CD4-positive, alpha-beta T cell treated with Interleukin-15 for 1 hour (primary cell): ENCODE results near the gene RAP2C.
"Not testable (repeated sequence)": the region's sequence is repeated elsewhere in the genome, so short reads cannot be mapped to it uniquely, and the experiment has no call there.

Source experiments
- DNase-seq: peaks from one replicate; pipeline ENCODE4 v3.0.0-alpha.2; 2020

The RAP2C gene

DNA sequence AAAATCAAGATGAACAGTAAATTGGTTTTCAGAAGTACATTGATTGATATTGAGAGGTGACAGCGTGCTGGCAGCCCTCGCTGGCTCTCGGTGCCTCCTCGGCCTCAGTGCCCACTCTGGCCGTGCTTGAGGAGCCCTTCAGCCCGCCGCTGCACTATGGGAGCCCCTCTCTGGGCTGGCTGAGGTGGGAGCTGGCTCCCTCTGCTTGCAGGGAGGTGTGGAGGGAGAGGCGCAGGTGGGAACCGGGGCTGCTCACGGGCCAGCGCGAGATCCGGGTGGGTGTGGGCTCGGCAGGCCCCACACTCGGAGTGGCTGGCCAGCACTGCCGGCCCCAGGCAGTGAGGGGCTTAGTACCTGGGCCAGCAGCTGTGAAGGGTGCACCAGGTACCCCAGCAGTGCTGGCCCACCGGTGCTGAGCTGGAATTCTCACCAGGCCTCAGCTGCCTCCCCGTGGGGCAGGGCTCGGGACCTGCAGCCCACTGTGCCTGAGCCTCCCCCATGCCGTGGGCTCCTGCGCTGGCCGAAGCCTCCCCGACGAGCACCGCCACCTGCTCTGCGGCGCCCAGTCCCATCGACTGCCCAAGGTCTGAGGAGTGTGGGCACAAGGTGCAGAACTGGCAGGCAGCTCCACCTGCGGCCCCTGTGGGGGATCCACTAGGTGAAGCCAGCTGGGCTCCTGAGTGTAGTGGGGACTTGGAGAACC is 25.2 kb downstream of the RAP2C start:
- DNase-seq: no peak

DNA sequence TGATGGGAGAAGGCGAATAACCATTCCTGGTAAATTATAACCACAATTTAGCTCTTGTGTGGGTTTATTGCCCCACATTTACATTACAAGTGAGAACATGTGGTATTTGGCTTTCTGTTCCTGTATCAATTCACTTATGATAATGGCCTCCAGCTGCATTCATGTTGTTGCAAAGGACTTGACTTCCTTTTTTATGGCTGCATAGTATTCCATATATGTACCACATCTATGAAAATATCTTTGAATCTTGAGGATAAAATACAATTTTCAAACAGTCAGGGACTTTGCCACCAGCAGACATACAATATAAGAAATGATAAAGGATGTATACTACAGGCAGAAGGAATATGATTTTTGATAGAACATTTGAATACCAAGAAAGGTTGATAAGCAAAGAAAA is 27.3 kb downstream of the RAP2C start:
- DNase-seq: no peak

DNA sequence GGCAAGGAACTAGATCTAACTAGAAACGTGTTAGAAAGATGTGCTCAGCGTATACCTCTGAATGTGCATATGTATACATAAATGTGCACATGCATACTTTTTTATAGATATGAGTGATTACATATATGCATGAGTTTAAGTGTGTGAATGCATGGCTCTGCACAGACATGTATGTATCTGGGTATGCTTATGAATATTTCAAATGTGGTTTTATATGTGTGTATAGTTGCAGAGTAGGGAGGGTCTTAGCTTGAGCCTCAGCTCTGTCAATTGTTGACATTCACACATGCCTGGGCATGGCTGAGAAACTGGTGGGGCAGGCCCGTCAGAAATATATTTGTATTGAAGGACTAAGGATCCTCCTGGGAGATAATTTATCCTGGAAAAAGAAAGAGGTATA is 31.1 kb downstream of the RAP2C start:
- DNase-seq: no peak

DNA sequence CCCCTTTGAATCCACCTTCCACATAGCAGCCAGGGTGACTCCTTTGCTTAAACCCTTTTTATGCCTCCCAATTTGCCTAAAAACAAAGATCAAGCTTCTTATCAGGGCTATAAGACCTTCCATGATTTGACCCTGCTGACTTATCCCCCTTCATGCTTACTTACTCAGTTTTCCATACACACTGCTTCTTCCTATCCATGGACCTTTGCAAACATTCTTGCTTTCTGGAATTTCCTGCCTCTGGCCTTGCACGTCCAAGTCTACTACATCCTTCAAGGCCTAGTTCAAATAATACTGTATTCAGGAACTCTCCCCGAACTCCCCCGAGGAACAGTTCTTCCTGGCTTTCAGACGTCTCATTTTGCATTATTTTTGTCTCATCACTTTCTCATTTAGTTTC is 31.8 kb downstream of the RAP2C start:
- no peak for DNase-seq

DNA sequence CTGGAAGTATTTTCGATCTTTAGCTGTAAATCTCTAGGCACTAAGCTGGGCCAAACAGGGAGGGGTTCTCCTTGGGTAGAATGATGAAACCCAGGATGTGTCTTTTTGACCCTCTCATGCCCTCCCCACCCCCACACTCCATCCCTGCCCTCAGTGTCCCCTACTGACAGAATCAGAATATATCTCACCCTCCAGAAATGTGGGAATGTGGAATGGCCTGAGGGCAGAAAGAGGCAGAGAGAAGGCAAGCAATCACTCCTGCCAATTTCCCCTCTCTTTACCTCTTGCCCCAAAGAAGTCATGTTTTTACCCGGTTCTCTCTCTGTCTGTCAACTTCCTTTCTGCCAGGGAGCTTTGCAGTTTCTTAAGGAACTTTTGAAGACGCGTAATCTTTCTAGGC is 34.4 kb downstream of the RAP2C start:
- DNase-seq: no peak

DNA sequence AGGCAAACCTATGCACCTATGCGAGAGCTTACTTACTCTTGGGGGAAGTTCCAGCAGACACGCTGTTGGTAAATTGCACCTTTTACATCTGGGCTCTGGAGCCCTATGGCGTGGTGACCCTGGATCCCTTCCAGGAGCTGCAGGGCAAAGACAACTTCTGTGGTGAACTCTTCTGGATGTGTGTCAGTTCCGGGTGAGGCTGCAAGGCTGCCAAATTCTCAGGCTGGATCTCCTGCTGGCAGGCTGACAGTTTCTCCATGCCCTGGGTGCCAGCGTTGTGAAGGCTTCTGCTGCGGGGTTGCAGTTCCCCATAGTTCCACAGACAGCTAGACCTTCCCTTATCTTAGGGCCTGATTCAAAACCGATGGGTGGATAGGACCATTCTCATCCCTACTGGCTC is 37.9 kb downstream of the RAP2C start:
- no peak for DNase-seq

DNA sequence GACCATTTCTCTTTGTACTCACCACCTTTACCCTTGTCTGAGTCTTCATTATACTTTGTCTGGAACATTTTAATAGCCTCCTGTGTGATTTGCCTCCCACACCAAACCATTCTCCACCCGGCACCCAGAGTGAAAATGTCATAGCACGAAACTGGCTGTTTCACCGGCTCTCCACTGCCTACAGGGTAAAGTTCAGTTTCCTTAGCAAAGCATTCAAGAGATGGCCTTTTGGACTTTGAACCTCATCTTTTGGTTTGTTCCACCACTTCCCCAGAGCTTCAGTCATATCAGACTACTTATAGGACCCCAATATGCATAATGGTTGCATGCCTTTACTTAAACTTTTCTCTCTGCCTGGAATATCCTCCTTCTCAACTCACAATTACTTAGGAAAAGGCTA is 38.3 kb downstream of the RAP2C start:
- DNase-seq: no peak

DNA sequence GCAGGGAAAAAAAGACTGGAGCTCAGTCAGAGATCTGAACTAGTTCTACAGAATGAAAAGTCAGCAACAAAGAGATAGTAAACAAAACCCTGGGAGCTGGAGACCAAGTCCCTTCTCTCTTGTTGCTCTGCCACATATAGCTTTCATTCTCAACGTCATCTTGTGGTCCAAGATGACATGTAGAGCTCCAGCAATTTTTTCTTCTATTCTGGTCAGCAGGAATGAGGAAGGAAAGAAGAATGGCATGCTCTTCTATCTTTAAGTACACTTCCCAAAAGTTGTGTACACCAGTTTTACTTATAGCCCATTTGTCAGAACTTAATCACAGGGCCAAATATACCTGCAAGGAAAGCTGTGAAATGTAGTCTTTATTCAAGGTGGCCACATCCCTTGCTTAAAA is 45.6 kb downstream of the RAP2C start:
- DNase-seq: no peak

DNA sequence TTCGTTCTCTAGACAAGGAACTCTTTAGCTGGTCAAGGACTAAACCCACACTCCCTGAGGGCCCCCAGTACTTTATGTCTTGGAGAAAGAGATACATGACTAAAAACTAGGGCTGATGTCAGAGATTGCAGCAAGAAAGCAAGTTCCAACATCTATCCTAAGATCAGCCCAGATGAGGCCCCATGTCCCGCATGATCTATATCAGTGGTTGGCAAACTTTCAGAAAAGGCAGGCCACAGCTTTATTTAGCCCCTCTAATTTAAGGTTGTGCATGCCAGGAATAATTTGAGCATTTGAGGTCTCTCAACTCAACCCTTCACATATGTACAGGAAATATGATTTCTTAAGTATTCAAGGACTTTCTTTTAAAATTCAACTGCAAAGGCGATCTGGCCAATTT is 47.4 kb downstream of the RAP2C start:
- DNase-seq: no peak

DNA sequence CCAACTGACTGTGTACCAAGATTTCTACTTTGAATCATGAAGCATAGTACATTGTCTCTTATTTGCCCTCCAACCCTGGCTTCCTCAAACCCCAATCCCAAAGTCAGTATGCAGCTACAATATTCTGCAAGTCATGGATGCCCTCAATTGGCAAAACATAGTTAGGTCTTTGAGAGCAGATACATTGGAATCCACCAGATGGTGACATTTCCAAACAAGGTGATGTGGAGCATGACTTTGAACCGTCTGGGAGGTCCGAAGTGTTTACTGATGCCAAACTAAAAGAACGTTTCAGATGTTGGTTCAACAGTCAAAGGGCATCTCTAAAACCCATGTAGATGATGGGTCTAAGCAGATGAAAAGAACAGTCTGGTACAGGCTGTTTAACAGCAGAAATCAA is 47.8 kb downstream of the RAP2C start:
- no peak for DNase-seq

DNA sequence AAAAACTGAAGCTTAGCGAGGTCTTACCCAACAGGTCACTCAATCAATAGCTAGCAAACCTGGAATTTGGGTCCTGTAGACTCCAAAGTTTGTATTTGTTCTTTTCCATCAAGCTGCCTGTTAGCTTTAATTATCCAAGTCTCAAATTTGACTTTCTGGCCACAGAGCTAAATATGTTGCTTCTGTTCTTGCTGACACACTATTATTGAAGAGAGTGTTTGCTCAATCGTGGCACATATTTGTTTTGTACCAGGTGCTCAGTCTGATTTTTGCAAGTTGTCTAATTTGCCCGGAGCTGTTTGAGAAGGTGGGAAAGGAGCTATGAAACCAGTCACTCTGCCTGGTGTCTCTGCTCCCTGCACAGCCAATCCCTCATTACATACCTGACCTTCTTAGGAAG is 49.7 kb downstream of the RAP2C start:
- no peak for DNase-seq

DNA sequence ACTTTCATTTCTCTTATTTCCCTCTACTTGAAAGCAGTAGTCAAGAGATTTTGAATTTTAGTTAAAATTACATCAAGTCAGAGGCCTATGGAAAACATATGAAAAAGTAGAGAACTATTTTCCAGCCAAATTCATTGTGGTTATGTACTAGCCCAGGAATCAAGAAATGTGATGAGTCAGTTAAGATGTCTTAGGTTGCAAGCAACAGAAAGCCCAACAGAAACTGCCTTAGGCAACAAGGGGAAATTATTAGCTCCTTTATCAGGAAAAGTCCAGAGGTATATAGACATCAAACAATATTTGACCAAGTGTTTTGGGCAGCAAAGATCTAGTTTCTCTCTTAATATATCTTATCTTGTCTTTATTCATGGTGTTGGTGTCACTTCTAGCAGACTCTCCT is 53.6 kb downstream of the RAP2C start:
- no peak for DNase-seq

DNA sequence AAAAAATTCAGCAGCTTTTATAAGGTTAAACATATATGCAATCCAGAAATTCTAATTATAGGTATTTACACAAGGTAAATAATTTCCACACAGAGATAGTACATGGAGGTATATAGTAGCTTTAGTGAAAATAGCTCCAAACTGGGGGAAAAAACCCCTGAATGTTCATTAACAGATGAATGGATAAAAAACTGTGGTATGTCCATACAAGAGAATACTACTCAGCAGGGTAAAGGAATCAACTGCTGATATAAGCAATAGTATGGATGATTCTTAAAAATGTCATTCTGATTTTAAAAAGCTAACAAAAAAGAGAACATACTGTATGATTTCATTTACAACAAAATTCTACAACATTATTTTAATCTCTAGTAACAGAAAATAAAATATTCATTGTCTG is 54.2 kb downstream of the RAP2C start:
- no peak for DNase-seq

DNA sequence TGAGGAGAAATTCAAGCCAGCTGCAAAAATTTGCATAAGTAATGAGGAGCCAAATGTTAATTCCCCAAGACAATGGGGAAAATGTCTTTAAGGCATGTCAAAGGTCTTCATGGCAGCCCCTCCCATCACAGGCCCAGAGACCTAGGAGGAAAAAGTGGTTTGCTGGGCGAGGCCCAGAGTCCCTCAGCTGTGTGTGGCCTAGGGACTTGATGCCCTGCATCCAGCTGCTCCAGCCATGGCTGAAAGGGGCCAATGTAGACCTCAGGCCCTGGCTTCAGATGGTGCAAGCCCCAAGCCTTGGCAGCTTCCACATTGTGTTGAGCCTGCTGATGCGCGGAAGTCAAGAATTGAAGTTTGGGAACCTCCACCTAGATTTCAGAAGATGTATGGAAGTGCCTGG is 56.2 kb downstream of the RAP2C start:
- not testable (repeated sequence) for DNase-seq

DNA sequence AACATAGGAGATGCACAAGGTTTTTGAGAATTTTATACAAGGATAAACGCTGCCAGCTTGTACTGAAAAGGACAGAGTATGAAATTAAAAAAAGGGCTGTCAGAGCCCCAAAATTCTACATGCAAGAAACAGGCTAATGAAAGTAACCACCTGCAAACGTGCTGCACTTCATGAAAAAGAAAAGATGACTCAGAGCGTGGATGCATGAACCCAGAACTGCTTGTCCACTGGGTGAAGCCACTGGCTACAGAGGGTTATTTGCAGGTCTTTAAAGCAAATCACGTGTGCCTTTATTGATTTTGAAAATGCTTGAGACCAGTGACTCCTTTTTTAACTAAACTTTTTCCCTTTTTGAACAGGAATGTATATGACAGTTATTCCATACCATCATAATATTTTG is 66.1 kb downstream of the RAP2C start:
- no peak for DNase-seq
